ENCODE results near the gene NUMB.

DNA sequence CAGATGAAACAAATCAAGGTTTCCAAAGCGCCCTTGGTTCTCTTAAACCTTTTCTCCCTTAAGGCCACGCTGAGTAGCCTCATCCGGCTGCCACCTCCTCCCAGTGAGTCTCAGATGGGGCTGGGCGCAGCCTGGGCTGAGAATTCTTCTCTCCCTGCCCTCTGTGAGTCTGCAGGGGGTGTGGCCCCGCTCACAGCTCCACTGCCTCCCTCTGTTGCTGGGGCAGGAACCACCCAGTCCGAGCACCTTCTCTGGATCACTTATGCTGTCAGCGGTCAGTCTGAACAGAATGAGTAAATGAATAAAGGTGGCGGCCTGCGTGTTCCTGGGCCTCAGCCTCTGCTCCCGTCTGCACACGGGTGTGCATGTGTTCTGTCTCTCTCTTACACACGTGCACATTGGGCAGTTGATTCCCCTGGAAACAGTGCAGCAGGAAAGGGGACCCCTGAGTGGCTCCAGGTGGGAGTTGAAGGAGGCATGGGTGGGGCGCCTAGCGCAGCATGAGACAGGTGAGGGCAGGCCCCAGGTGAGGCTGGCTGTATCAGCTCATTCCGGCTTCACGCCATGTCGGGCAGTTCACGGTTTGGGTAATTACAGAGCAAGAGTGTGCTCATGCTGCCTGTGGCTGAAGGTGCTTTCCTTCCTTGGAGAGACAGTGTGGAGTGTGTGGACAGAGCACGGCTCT lies 216.7 kb downstream of the NUMB start:
- TF ChIP-seq, protein P1, sequence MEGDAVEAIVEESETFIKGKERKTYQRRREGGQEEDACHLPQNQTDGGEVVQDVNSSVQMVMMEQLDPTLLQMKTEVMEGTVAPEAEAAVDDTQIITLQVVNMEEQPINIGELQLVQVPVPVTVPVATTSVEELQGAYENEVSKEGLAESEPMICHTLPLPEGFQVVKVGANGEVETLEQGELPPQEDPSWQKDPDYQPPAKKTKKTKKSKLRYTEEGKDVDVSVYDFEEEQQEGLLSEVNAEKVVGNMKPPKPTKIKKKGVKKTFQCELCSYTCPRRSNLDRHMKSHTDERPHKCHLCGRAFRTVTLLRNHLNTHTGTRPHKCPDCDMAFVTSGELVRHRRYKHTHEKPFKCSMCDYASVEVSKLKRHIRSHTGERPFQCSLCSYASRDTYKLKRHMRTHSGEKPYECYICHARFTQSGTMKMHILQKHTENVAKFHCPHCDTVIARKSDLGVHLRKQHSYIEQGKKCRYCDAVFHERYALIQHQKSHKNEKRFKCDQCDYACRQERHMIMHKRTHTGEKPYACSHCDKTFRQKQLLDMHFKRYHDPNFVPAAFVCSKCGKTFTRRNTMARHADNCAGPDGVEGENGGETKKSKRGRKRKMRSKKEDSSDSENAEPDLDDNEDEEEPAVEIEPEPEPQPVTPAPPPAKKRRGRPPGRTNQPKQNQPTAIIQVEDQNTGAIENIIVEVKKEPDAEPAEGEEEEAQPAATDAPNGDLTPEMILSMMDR (IDR thresholded peaks at IDR 0.05), result no peak
- TF ChIP-seq POLR2A (IDR thresholded peaks at IDR 0.05) (no peak), EP300 (IDR thresholded peaks at IDR 0.05) (no peak)
